SK-N-SH (cell line): ENCODE data around the gene HHAT. TPM values are rescaled to one million over a fixed set of nuclear protein-coding genes. Genes with fewer than 3 reads are reported as not detected.

Source experiments
- CTCF ChIA-PET: fragments of 300-600, 350-600 bp; formaldehyde crosslinking; extraction: SDS; loops from one replicate; lab custom pipeline; 2021; lab: Yijun Ruan, JAX
- POLR2A ChIA-PET: fragments of 350-600 bp; sonication (Branson Sonifier 250); formaldehyde crosslinking; extraction: SDS; loops from one replicate; lab custom pipeline; 2020; ENCODE audit warnings: antibody characterized with exemption, inconsistent platforms; lab: Yijun Ruan, JAX
- DNase-seq: peaks from one replicate; pipeline ENCODE4 v3.0.0; 2012
- H2AFZ ChIP-seq: fragments of 200-600 bp; sonication (generic); 2 replicates; pipeline ENCODE4 v1.8.1; 2016; ENCODE audit warnings: antibody characterized with exemption, mild to moderate bottlenecking, low read depth
- H3F3A ChIP-seq: fragments of 200-600 bp; sonication (generic); replicated peaks from 2 replicates; pipeline ENCODE3; 2016; ENCODE audit warnings: antibody characterized with exemption, mild to moderate bottlenecking; ENCODE audit not compliant: insufficient read depth
- H3K27ac ChIP-seq, 2 experiments: fragments of 200-500 bp in 1 of 2; fragments of 200-600 bp in 1 of 2; sonication (Bioruptor generic) in 1 of 2; sonication (generic), shearing (Covaris generic) in 1 of 2; 2 replicates each; pipeline versions ENCODE4 v1.5.1 to v1.6.1; 2014 to 2016; ENCODE audit warnings: low read depth in 2 of 2, inconsistent platforms in 1 of 2, low read length in 1 of 2, mild to moderate bottlenecking in 1 of 2, mixed read lengths in 1 of 2
- H3K27me3 ChIP-seq: fragments of 200-600 bp; sonication (generic), shearing (Covaris generic); 2 replicates; pipeline ENCODE4 v1.6.1; 2016; ENCODE audit warnings: mixed run types; ENCODE audit not compliant: insufficient read depth
- H3K36me3 ChIP-seq, 2 experiments: fragments of 200-500 bp in 1 of 2; fragments of 200-600 bp in 1 of 2; sonication (Bioruptor generic) in 1 of 2; sonication (generic) in 1 of 2; replicated peaks in 1 of 2; 2 replicates each; pipeline versions ENCODE3 to v1.5.1; 2014 to 2016; ENCODE audit warnings: low read length in 1 of 2, mild to moderate bottlenecking in 1 of 2; ENCODE audit not compliant: insufficient read depth in 2 of 2, control insufficient read depth in 1 of 2
- H3K4me1 ChIP-seq, 2 experiments: fragments of 200-500 bp in 1 of 2; fragments of 200-600 bp in 1 of 2; sonication (Bioruptor generic) in 1 of 2; sonication (generic), shearing (Covaris generic) in 1 of 2; 2 replicates each; pipeline versions ENCODE4 v1.5.1 to v1.6.1; 2014 to 2016; ENCODE audit warnings: low read depth in 1 of 2, low read length in 1 of 2, mixed run types in 1 of 2; ENCODE audit not compliant: insufficient read depth in 2 of 2, control insufficient read depth in 1 of 2
- H3K4me2 ChIP-seq: fragments of 200-600 bp; sonication (generic), shearing (Covaris generic); 2 replicates; pipeline ENCODE4 v1.6.1; 2017; ENCODE audit warnings: mixed run types
- H3K4me3 ChIP-seq, 2 experiments: fragments of 200-500 bp in 1 of 2; fragments of 200-600 bp in 1 of 2; sonication (Bioruptor generic) in 1 of 2; sonication (generic), shearing (Covaris generic) in 1 of 2; 2 replicates each; pipeline versions ENCODE4 v1.5.1 to v1.8.1; 2014 to 2016; ENCODE audit warnings: low read depth in 2 of 2, inconsistent platforms in 1 of 2, low read length in 1 of 2, mild to moderate bottlenecking in 1 of 2, mixed read lengths in 1 of 2, moderate library complexity in 1 of 2
- H3K79me2 ChIP-seq: fragments of 200-600 bp; sonication (generic); 2 replicates; pipeline ENCODE4 v1.8.1; 2017; ENCODE audit warnings: mild to moderate bottlenecking; ENCODE audit not compliant: insufficient read depth
- H3K9ac ChIP-seq: fragments of 200-600 bp; sonication (generic); 2 replicates; pipeline ENCODE4 v1.6.1; 2017; ENCODE audit warnings: mixed run types
- H3K9me2 ChIP-seq: fragments of 200-600 bp; sonication (generic); 2 replicates; pipeline ENCODE4 v1.6.1; 2017; ENCODE audit warnings: mixed run types
- H3K9me3 ChIP-seq: fragments of 200-600 bp; sonication (generic); 2 replicates; pipeline ENCODE4 v1.6.1; 2017; ENCODE audit warnings: mixed run types, mild to moderate bottlenecking, moderate library complexity
- H4K20me1 ChIP-seq: fragments of 200-600 bp; sonication (generic); 2 replicates; pipeline ENCODE4 v1.6.1; 2017; ENCODE audit warnings: mild to moderate bottlenecking, mixed run types; ENCODE audit not compliant: insufficient read depth
- ELF1 ChIP-seq: IDR thresholded peaks from 2 replicates; pipeline ENCODE4 v1.4.0; 2012
- FOSL2 ChIP-seq: IDR thresholded peaks from 2 replicates; pipeline ENCODE4 v1.4.0; 2012; ENCODE audit warnings: low read depth, mild to moderate bottlenecking, moderate library complexity, borderline replicate concordance
- FOXJ3 ChIP-seq: sonication (generic); formaldehyde crosslinking; IDR thresholded peaks from 2 replicates; pipeline ENCODE4 v1.5.1; 2020; ENCODE audit warnings: mild to moderate bottlenecking, missing genetic modification reagents
- FOXM1 ChIP-seq: IDR thresholded peaks from 2 replicates; pipeline ENCODE4 v1.4.0; 2012; ENCODE audit warnings: low read depth, mild to moderate bottlenecking
- GABPA ChIP-seq: IDR thresholded peaks from 2 replicates; pipeline ENCODE4 v1.4.0; 2012; ENCODE audit warnings: low read depth, mild to moderate bottlenecking
- GATA2 ChIP-seq: sonication (generic); formaldehyde crosslinking; IDR thresholded peaks from 2 replicates; pipeline ENCODE4 v1.5.0; 2020; ENCODE audit warnings: mild to moderate bottlenecking, missing genetic modification reagents
- IRF3 ChIP-seq: fragments of 150-350 bp; IDR thresholded peaks from 2 replicates; pipeline ENCODE4 v1.6.1; 2016; ENCODE audit warnings: mild to moderate bottlenecking, low read depth, low read length
- MEF2A ChIP-seq: IDR thresholded peaks from 2 replicates; pipeline ENCODE4 v1.4.0; 2012; ENCODE audit warnings: low read depth, borderline replicate concordance
- MXI1 ChIP-seq: IDR thresholded peaks from 2 replicates; pipeline ENCODE4 v1.6.1; 2012; ENCODE audit warnings: mild to moderate bottlenecking, low read depth, low read length, improper control_type of control experiment
- PBX3 ChIP-seq: IDR thresholded peaks from 2 replicates; pipeline ENCODE4; 2012
- POLR2AphosphoS5 ChIP-seq: IDR thresholded peaks from 2 replicates; pipeline ENCODE4 v1.6.1; 2012; ENCODE audit warnings: low read depth, low read length
- RAD21 ChIP-seq: IDR thresholded peaks from 2 replicates; pipeline ENCODE4 v1.6.1; 2012; ENCODE audit warnings: mild to moderate bottlenecking, low read length
- TEAD4 ChIP-seq: IDR thresholded peaks from 2 replicates; pipeline ENCODE4 v1.4.0; 2012; ENCODE audit warnings: mild to moderate bottlenecking, borderline replicate concordance; ENCODE audit not compliant: insufficient read depth
- USF1 ChIP-seq: IDR thresholded peaks from 2 replicates; pipeline ENCODE4 v1.4.0; 2012; ENCODE audit warnings: low read depth, borderline replicate concordance
- YY1 ChIP-seq: IDR thresholded peaks from 2 replicates; pipeline ENCODE4 v1.4.0; 2012; ENCODE audit warnings: low read depth, mild to moderate bottlenecking
- WGBS: methylation state at CpG from one replicate; pipeline ENCODE4 v1.1.6; 2017; ENCODE audit warnings: low lambda C conversion rate; 5-methylcytosine and 5-hydroxymethylcytosine counted together
- polyA plus RNA-seq, 3 experiments: library from polyadenylated mRNA; depleted of rRNA; stranded (reverse); fragments of >200 nt; gene quantifications; 2 replicates each; pipeline ENCODE4 v1.2.3, GENCODE V29; 2012
- TF ChIP-seq, protein P1 (sequence below): IDR thresholded peaks from 2 replicates; pipeline ENCODE4 v1.4.0; 2012; ENCODE audit warnings: low read depth, borderline replicate concordance

The HHAT gene
- polyA plus RNA-seq, 1 of the 3 experiments (the other 2 are of a cell fraction) = 8.1 TPM

DNA sequence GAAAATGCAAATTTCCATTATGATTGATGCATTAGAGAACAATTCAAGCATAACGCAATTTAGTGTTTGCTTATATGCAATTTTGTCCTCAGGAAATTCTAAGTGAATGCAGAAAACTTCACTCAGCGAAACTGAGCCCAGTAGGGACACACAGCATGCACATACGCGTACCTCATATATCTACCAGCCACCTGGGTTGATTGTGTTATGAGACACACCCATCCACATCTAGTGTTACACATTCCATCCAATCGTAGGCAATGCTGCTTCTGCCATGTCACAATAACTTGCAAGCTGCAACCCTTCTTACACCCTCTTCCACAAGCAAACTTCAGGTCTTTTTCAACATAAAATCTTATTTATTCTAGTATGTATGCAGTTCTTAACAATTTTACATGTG is 312.9 kb downstream of the HHAT start:
- ChIA-PET CTCF (interaction anchor here (1.5 kb wide), 1 partner anchor 493 kb away, joined by 4 read pairs; the partner anchor contains the start of gene KCNH1), POLR2A (no interaction called here)
- no peak for DNase-seq
- H3K79me2 ChIP-seq = no peaks in the 10 kb centered on the region
- H3K9ac ChIP-seq = no peak overlapping the region
- no peak overlapping the region for H3K4me2 ChIP-seq
- H3K4me1 ChIP-seq = peaks cover 0 to 4% of the 10 kb centered on the region in 2 experiments; a peak in 1 of 4 replicates
- H3F3A ChIP-seq = no peaks in the 10 kb centered on the region
- TF ChIP-seq GABPA (no peak), IRF3 (no peak), RAD21 (no peak), FOSL2 (no peak), MEF2A (no peak), USF1 (no peak)
- TF ChIP-seq, protein P1, sequence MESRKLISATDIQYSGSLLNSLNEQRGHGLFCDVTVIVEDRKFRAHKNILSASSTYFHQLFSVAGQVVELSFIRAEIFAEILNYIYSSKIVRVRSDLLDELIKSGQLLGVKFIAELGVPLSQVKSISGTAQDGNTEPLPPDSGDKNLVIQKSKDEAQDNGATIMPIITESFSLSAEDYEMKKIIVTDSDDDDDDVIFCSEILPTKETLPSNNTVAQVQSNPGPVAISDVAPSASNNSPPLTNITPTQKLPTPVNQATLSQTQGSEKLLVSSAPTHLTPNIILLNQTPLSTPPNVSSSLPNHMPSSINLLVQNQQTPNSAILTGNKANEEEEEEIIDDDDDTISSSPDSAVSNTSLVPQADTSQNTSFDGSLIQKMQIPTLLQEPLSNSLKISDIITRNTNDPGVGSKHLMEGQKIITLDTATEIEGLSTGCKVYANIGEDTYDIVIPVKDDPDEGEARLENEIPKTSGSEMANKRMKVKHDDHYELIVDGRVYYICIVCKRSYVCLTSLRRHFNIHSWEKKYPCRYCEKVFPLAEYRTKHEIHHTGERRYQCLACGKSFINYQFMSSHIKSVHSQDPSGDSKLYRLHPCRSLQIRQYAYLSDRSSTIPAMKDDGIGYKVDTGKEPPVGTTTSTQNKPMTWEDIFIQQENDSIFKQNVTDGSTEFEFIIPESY = no peak
- 77% methylated on average over 5 of the region's 5 CpGs for WGBS
- no peak overlapping the region for H2AFZ ChIP-seq
- no peaks in the 10 kb centered on the region for H3K9me3 ChIP-seq
- no peaks in the 10 kb centered on the region for H3K27me3 ChIP-seq
- no peak overlapping the region for H3K4me3 ChIP-seq
- no peaks in the 10 kb centered on the region for H3K9me2 ChIP-seq
- no peaks in the 10 kb centered on the region for H3K36me3 ChIP-seq
- H3K27ac ChIP-seq = no peak overlapping the region
- H4K20me1 ChIP-seq = no peaks in the 10 kb centered on the region

DNA sequence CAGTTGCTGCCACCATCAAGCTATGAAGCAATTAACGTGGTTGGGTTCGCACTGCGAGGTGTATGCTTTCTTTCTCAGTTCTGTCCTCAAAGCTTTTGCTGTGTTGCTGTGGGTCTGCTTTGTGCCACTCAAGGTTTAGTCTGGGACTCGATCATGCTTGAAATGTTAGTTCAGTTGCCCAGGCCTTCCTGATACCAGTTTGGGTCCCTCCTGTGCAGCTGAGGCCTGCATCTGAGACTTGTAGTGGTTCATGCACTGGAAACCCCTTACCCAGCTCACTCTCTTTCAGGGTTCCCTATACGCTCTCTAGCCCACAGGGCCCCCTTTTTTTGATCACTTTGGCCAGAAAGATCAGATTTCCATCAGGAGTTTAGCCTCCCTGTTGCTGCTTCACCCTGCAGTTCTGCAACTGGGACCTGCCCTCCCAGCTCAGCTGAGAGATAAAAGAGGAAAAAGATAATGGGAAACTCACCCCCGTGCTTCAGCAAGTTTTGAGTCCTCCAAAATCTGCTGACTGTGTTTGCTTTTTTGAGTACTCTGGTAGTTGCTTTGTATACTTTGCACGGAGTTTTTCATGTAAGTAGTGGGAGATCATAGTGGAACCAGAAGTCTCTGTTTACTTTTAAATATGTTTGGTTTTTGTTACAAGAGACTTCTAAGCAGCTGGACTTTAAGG is 317.0 kb downstream of the HHAT start:
- Histone ChIP-seq H3K4me1 (peaks cover 9 to 18% of the 10 kb centered on the region in 2 experiments; a peak in 3 of 4 replicates), H4K20me1 (no peaks in the 10 kb centered on the region), H3K36me3 (no peaks in the 10 kb centered on the region), H3F3A (no peaks in the 10 kb centered on the region), H3K9me2 (no peaks in the 10 kb centered on the region), H3K9me3 (no peaks in the 10 kb centered on the region), H3K27ac (no peak overlapping the region), H3K4me2 (no peak overlapping the region), H3K4me3 (no peak overlapping the region), H2AFZ (no peak overlapping the region), H3K27me3 (no peaks in the 10 kb centered on the region), H3K9ac (no peak overlapping the region), H3K79me2 (no peaks in the 10 kb centered on the region)
- POLR2A ChIA-PET = no interaction called here
- WGBS = 83% methylated on average over 7 of the region's 7 CpGs
- DNase-seq = no peak
- no peak for TF ChIP-seq MXI1
- TF ChIP-seq FOXM1 = no peak
- no peak for TF ChIP-seq MEF2A
- TF ChIP-seq PBX3 = no peak
- TF ChIP-seq ELF1 = no peak
- TF ChIP-seq POLR2AphosphoS5 = no peak
- TF ChIP-seq IRF3 = no peak
- TF ChIP-seq TEAD4 = no peak
- TF ChIP-seq FOSL2 = no peak
- no peak for TF ChIP-seq FOXJ3 (CRISPR knock-in tag)
- TF ChIP-seq GATA2 = no peak
- TF ChIP-seq YY1 = no peak
- CTCF ChIA-PET = interaction anchor here (1.5 to 2.1 kb wide), 2 partner anchors 10 to 488 kb away, joined by 4 to 5 read pairs; partner anchors contain the start of gene KCNH1
